GM21717 (cell line): ENCODE measurements around the gene CARD6.
"Not testable (repeated sequence)": the region's sequence is repeated elsewhere in the genome, so short reads cannot be mapped to it uniquely, and the experiment has no call there.

ENCODE experiments used
- ATAC-seq: cut with Tn5 transposase; IDR thresholded peaks from one replicate; pipeline ENCODE4 v1.9.1; 2021; ENCODE audit warnings: mild to moderate bottlenecking, moderate library complexity; ENCODE audit not compliant: unreplicated experiment

The CARD6 gene

DNA sequence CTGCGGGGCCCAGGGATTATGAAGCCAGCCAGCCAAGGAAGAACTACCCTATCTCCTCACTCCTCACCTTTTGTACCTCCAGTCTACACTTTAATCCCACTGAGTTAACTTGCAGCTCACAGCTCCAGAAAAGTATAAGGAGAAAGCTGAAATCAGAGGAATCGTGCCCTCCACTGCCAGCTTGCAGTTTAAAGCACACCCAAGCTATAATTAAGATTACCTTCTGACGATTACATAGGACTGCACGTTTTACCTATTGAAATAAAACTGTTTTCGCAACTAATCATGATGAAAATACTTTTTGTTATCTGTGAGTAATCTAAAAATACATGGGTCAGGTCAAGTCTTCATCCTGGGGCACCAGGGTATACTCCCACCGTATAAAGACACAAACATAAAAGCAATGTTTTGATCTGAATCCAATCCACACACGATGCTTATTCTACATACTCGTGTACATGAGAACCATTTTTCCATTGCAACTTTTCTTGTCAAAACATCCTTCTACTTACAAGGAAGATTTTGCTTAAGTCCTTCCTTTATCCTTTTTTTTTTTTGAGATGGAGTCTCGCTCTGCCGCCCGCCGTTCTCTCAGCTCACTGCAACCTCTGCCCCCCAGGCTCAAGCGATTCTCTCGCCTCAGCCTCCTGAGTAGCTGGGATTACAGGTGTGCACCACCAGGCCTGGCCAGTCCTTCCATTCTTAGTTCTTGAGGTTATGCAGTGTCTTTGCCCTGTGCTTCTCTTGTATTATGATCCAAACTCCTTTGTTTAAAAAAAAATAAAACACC lies 13.8 kb upstream of the CARD6 start:
- ATAC-seq = no peak

DNA sequence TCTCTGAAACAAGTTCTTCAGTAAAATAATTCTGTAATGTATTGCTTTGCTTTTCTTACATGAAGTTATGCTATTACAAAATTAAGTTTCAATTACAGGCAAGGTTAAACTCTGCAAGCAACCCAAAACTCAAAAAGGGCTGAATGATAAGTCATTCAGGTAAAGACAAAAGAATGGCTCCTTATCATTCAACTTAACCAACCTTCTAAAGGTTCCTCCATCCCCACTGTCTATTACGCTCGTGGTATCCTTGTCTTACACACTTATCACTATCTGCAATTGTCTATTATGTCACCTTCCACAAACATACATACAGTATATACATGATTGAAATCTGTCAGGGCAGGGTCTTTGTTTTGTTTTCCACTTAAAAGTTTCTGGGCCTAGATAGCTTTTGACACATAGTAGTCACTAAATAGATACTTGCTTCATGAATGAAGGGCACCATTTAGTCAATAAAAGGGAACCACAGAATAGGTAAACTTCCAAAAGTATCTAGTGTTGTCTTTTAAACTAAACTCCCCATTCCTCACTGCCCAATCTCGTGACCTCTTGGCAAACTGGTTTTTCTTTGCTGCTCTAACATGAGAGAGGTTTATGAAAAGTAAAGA lies 13.0 kb upstream of the CARD6 start:
- no peak for ATAC-seq

- ATAC-seq = no peak
Measured at GRCh38 chr5:40828690-40829661, 12.2 kb upstream of the CARD6 start.

- no peak for ATAC-seq
Measured at GRCh38 chr5:40829748-40830533, 11.2 kb upstream of the CARD6 start.

GRCh38 chr5:40831346-40832210 lies 9.6 kb upstream of the CARD6 start:
- ATAC-seq = peak; percentile 28

DNA sequence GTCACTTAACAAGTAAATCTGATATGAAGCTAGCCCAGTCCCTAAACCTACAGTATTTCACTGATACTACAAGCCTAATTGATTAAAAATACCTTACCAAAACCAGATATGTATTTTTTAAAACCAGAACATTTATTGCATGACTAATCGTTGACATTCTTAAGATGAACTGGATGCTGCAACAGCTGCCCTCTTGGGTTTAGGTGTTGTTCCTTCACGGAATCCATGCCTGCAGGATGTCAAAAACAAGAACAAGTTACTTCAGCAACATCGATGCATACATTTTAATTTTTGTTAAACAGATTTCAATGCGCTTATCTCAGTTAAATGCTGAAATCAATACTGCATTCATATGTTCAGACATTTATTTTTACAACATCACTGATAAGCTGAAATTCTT lies 8.8 kb upstream of the CARD6 start:
- ATAC-seq = no peak

DNA sequence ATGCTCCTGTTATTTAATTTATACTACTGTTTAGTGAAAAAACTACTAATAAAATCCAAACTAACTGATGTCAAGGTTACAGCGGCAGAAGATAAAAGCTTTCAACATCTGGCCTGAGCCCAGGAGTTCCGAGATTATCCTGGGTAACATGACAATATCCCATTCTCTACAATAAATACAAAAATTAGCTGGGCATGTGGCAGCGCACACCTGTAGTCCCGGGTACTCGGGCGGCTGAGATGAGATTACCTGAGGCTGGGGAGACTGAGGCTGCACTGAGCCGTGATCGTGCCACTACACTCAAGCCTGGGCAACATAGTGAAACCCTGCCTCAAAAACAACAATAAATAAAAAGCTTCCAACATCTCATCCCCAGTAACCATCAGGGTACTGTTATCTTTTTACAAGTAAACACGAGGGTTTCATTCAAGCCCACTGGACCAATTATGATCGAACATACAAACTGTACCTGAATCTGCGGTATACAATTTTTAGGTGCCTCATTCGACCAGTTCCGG lies 7.4 kb upstream of the CARD6 start:
- no peak for ATAC-seq

DNA sequence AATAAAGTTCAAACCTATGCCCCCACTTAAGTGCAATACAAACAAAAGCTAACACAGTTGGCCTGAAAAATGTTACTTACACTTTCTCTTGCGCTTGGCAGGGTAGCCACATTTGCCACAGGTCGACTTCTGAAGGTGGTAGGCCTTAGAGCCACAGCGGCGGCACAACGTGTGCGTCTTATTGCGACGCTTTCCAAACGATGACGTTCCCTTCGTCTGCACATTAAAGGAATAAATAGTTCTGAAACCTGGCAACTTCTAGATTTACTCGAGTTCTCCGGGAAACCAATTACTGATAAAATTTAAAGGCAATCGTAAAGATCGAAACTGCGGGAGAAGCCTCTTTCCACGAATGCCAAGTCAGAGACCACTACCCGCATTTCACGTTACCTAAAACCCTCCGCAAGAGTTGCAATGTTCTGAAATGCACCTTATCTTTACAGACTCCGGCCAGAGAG lies 6.7 kb upstream of the CARD6 start:
- ATAC-seq = no peak

DNA sequence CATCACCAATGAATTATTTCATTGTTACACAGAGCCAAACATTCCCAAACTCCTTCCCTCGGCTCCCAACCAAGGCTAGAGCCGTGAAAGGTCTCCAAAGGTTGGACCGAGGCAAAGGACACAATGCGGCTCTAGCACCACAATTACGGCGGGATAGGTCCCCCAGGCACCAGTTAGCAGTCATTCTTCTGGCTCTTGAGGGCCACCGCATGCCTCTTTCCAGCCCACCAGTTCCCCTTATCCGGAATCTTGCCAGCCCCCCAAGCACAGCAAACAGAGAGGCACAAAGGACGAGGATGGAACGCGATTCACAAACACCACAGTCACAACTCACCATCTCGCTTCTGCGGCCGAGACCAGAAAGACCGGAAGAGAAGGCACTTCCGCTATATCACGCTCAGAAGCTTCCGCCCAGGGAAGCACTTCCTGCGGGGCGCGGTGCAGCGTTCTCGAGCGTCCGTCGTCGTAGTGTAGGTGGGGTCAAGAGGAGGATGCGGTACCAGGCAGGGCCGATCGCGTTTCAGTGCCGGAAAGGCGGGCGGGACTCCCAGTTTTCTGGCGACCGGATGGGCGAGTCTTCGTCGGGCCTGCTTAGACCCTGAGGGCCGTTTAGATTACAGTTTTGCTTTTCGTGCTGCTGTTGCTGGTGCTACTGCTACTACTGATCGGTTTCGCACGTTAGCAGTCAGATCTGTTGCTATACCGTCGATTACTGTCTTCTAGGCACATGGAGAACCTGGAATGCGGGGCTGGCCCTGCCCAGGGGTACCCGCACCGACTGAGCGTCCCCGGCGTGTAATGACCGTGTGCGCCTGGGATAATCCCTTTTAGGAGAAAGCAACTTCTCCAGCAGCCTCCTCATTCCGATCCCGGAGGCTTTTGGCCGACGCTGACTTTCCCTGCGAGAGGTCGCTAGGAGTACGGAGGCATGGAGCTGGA lies 6.0 kb upstream of the CARD6 start, which contains the start of gene RPL37:
Gene RPL37 (minus strand): TSS at position 374 of the 939 bp plus-strand sequence. CDS start 37 bp downstream, at position 337.
- peak; percentile 95 for ATAC-seq

- no peak for ATAC-seq
Measured at GRCh38 chr5:40838086-40838485, 3.1 kb upstream of the CARD6 start.

DNA sequence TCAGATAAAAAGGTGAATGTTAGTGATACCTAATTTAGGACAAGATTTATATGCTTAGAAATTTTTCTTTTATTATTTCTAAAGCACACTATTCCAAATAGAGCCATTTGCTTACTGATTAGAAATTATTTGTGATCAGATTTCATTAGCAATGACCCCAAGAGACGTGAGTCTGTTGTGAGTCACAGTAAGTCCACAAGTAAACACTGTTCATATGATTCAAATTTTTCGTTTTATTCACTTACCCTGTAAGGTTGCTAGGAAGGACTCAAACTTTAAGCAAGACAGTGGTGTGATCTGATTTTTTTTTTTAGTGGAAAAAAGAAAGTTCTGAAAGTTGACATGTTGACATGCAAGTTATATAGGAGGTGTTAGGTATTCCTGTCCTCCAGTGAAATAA lies 1.2 kb downstream of the CARD6 start:
- no peak for ATAC-seq

- ATAC-seq = no peak
Measured at GRCh38 chr5:40844565-40844964, 3.4 kb downstream of the CARD6 start.

DNA sequence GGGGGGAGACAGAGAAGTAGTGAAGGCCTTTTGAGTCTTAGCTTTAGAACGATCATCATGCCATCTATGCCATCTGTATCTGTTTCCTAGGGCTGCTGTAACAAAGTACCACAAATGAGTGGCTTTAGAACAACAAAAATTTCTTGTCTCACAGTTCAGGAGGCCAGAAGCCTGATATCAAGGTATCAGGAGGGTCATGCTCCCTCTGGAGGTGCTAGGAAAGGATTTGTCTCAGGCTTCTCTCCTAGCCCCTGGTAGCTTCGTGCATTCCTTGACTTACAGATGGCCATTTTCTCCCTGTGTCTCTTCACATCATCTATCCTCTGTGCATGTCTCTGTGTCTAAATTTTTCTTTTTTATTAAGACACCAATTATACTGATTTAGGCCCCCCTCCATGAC lies 5.2 kb downstream of the CARD6 start:
- ATAC-seq = no peak

DNA sequence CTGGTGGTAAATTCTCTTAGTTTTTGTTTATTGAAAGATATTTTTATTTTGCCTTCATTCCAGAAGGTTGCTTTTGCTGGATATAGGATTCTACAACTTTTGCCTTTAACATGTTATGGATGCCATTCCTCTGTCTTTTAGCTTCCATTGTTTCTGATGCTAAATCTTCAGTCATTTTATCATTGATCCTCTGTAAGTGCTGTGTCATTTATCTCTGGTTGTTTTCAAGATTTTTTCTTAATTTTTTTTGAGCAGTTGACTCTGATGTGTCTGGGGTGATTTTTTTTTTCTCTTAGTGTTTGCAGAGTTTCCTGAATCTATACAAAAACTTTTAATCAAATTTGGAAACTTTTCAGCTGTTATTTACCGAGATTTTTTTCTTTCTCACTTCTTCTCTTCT lies 6.4 kb downstream of the CARD6 start:
- no peak for ATAC-seq

- no peak for ATAC-seq
Measured at GRCh38 chr5:40853632-40854192, 12.5 kb downstream of the CARD6 start.

DNA sequence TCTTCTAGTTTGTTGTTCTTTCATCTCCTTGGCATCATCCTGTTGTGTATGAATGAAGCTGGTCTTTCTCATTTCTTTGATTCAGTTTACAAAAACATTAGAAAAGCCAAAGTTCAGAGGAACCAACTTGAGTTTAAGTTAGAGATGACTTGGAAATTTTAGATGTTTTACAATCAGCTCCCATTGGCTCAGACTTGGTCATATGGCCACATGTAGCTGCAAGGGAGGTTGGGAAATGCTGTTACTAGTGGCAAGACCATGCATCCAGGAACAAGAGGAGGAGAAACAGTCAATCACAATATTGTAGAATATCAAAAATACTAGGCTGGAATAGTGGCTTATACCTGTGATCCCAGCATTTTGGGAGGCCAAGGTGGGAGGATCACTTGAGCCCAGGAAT lies 19.5 kb downstream of the CARD6 start:
- ATAC-seq = no peak

GRCh38 chr5:40865004-40865403 lies 23.8 kb downstream of the CARD6 start:
- ATAC-seq = not testable (repeated sequence)

DNA sequence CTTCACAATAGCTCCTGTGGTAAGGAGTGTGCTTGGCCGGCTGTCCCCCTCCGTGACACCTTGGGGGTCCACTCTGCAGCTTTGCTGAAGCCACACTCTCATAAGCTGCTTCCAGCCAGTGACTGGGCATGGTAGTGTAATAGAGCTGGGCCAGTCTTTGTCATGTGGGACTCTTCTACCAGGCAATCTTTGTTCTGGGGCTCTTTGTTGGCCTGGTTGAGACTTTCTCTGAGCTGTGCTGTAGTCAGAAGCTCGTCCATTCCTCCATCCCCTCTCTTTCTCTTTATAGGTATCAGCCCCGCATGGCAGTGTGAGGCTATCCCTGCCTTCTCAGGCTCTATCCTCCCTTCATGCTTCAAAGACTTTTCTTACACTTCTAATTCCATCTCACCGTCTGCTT lies 25.7 kb downstream of the CARD6 start:
- ATAC-seq = no peak
